Mesenchymal stem cell (in vitro differentiated cells and primary cell): ENCODE data around the gene COL10A1. TPM values are rescaled to one million over a fixed set of nuclear protein-coding genes. Genes with fewer than 3 reads are reported as not detected.

Experiments used
- DNase-seq: peaks from one replicate; pipeline ENCODE4 v3.0.0-alpha.2; 2013
- H2AFZ ChIP-seq: one replicate; pipeline ENCODE4 v1.6.1; 2013; ENCODE audit warnings: low read depth, mild to moderate bottlenecking, control low read depth, inconsistent platforms, low read length, moderate library complexity
- H2AK5ac ChIP-seq: 2 replicates; pipeline ENCODE4 v1.6.1; 2013; ENCODE audit warnings: low read length, moderate library complexity, mild to moderate bottlenecking, inconsistent platforms; ENCODE audit not compliant: severe bottlenecking
- H2BK120ac ChIP-seq: one replicate; pipeline ENCODE4 v1.6.1; 2013; ENCODE audit warnings: low read depth, mild to moderate bottlenecking, inconsistent platforms, low read length, moderate library complexity
- H2BK12ac ChIP-seq, 2 experiments: one replicate each; pipeline ENCODE4 v1.6.1; 2013; ENCODE audit warnings: inconsistent platforms in 2 of 2, low read length in 2 of 2, mild to moderate bottlenecking in 2 of 2, moderate library complexity in 2 of 2, control low read depth in 1 of 2
- H2BK15ac ChIP-seq: one replicate; pipeline ENCODE4 v1.6.1; 2013; ENCODE audit warnings: mild to moderate bottlenecking, low read depth, inconsistent platforms; ENCODE audit not compliant: poor library complexity, severe bottlenecking
- H2BK5ac ChIP-seq: 2 replicates; pipeline ENCODE4 v1.6.1; 2013; ENCODE audit warnings: low read depth, mild to moderate bottlenecking, low read length, control low read depth, inconsistent platforms; ENCODE audit not compliant: poor library complexity, severe bottlenecking
- H3K14ac ChIP-seq, 2 experiments: one replicate each; pipeline ENCODE4 v1.6.1; 2013; ENCODE audit warnings: inconsistent platforms in 2 of 2, low read length in 2 of 2, control low read depth in 1 of 2, mild to moderate bottlenecking in 1 of 2, moderate library complexity in 1 of 2
- H3K18ac ChIP-seq, 2 experiments: one replicate each; pipeline ENCODE4 v1.6.1; 2013; ENCODE audit warnings: inconsistent platforms in 2 of 2, low read length in 2 of 2, control low read depth in 1 of 2, low read depth in 1 of 2, mild to moderate bottlenecking in 1 of 2
- H3K23ac ChIP-seq, 2 experiments: one replicate each; pipeline ENCODE4 v1.6.1; 2013; ENCODE audit warnings: inconsistent platforms in 2 of 2, low read length in 2 of 2, mild to moderate bottlenecking in 2 of 2, moderate library complexity in 2 of 2, control low read depth in 1 of 2
- H3K27ac ChIP-seq: 2 replicates; pipeline ENCODE4 v1.5.1; 2013; ENCODE audit warnings: mild to moderate bottlenecking, moderate library complexity, low read length, control low read depth, inconsistent platforms; ENCODE audit not compliant: poor library complexity, severe bottlenecking
- H3K27me3 ChIP-seq, 2 experiments: 2 replicates each; pipeline versions ENCODE4 v1.6.1 to v1.7.0; 2013; ENCODE audit warnings: low read length in 2 of 2, mild to moderate bottlenecking in 2 of 2, moderate library complexity in 2 of 2, control low read depth in 1 of 2, inconsistent platforms in 1 of 2; ENCODE audit not compliant: control insufficient read depth in 1 of 2, insufficient read depth in 1 of 2
- H3K36me3 ChIP-seq, 2 experiments: 2 replicates each; pipeline versions ENCODE4 v1.6.1 to v1.7.0; 2013; ENCODE audit warnings: low read length in 2 of 2, control low read depth in 1 of 2, inconsistent platforms in 1 of 2, low read depth in 1 of 2, mild to moderate bottlenecking in 1 of 2; ENCODE audit not compliant: insufficient read depth in 2 of 2, control insufficient read depth in 1 of 2
- H3K4ac ChIP-seq, 2 experiments: one replicate each; pipeline ENCODE4 v1.6.1; 2013; ENCODE audit warnings: inconsistent platforms in 2 of 2, low read length in 2 of 2, mild to moderate bottlenecking in 2 of 2, moderate library complexity in 2 of 2, control low read depth in 1 of 2, low read depth in 1 of 2
- H3K4me1 ChIP-seq: 2 replicates; pipeline ENCODE4 v1.6.1; 2013; ENCODE audit warnings: low read depth, low read length, control low read depth; ENCODE audit not compliant: control insufficient read depth, insufficient read depth
- H3K4me2 ChIP-seq: 2 replicates; pipeline ENCODE4 v1.6.1; 2013; ENCODE audit warnings: low read length, mild to moderate bottlenecking, inconsistent platforms; ENCODE audit not compliant: poor library complexity, severe bottlenecking
- H3K4me3 ChIP-seq, 2 experiments: 2 replicates each; pipeline versions ENCODE4 v1.5.1 to v1.7.0; 2013; ENCODE audit warnings: low read length in 2 of 2, mild to moderate bottlenecking in 2 of 2, control low read depth in 1 of 2, low read depth in 1 of 2; ENCODE audit not compliant: insufficient read depth in 1 of 2
- H3K79me1 ChIP-seq: replicated peaks from 2 replicates; pipeline ENCODE4 v1.6.1; 2013; ENCODE audit warnings: mild to moderate bottlenecking, control low read depth, low read length, inconsistent platforms; ENCODE audit not compliant: poor library complexity, severe bottlenecking
- H3K9ac ChIP-seq: 2 replicates; pipeline ENCODE4 v1.7.0; 2013; ENCODE audit warnings: mild to moderate bottlenecking, low read length, moderate library complexity
- H3K9me3 ChIP-seq: 2 replicates; pipeline ENCODE4 v1.7.0; 2013; ENCODE audit warnings: mild to moderate bottlenecking, low read length; ENCODE audit not compliant: control insufficient read depth
- H4K8ac ChIP-seq: one replicate; pipeline ENCODE4 v1.6.1; 2013; ENCODE audit warnings: inconsistent platforms, mild to moderate bottlenecking, low read length, moderate library complexity
- H4K91ac ChIP-seq: one replicate; pipeline ENCODE4 v1.6.1; 2013; ENCODE audit warnings: mild to moderate bottlenecking, low read length, inconsistent platforms
- WGBS: methylation state at CpG from one replicate; pipeline ENCODE4 v1.1.7; 2013; ENCODE audit warnings: mixed read lengths; 5-methylcytosine and 5-hydroxymethylcytosine counted together
- polyA plus RNA-seq, 2 experiments: library from polyadenylated mRNA; stranded (reverse); fragments of 200-250 nt; gene quantifications; one replicate each; pipeline ENCODE4 v1.2.3, GENCODE V29; 2013

Gene COL10A1
- polyA plus RNA-seq (2013, experiment 1 of 2): 0.01 TPM
- polyA plus RNA-seq (2013, experiment 2 of 2): not detected

DNA sequence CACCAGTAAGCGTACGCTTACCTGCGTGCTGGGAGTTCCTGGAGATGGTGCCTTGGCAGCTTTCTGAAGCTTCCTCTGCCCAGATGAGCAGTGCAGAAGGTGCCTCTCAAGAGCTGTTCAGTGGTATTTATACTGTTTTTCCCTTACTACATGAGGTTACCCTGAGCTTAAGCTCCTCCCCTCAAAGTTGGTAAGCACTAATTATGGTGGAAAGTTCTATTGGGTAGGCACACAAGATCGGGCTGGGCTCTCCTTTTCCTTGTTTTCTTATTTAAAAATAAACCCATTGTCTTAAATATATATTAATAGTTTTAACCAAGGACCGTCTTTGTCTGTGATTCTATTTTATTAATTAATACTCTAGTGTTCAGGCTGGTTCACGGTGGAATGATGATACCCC, at the start of gene COL10A1:
Gene COL10A1, minus strand, starts transcription at position 101 of the 400 bp plus-strand sequence. CDS start 640 bp downstream, outside the sequence.
- Histone ChIP-seq H4K91ac (no peak within 1 kb of the TSS), H2AK5ac (no peak within 1 kb of the TSS), H2BK5ac (no peak within 1 kb of the TSS), H2BK15ac (no peak within 1 kb of the TSS), H3K27me3 (no peaks in the 10 kb centered on the region), H3K9ac (no peak within 1 kb of the TSS), H3K79me1 (peaks cover 4% of the 10 kb centered on the region), H3K18ac (no peak within 1 kb of the TSS), H3K4me2 (no peak within 1 kb of the TSS), H3K23ac (no peak within 1 kb of the TSS), H2BK120ac (no peak within 1 kb of the TSS), H3K4me3 (no peak within 1 kb of the TSS), H3K27ac (no peak within 1 kb of the TSS), H3K4ac (no peak within 1 kb of the TSS), H3K9me3 (no peaks in the 10 kb centered on the region), H2BK12ac (no peak within 1 kb of the TSS), H2AFZ (no peak within 1 kb of the TSS), H3K4me1 (no peaks in the 10 kb centered on the region), H3K36me3 (peaks cover 0 to 8% of the 10 kb centered on the region in 2 experiments), H3K14ac (no peak within 1 kb of the TSS), H4K8ac (no peak within 1 kb of the TSS)
- 98% methylated on average over 3 of the region's 6 CpGs for WGBS
- DNase-seq: no peak

DNA sequence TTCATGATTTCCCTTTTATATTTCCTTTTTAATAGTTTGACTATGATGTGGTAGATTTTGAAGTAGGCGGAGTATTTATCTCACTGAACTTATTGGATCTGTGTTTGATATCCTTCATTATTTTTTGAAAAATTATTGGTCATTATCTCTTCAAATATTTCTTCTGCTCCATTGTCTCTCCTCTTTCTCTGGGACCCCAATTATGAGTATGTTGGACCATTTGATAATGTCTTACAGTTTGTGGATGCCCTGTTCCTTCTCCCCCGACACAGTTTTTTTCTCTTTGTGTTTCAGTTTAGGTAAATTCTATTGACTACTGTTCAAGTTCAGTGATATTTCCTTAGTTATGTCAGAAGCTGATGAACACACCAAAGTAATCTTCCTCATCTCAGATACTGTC, 49.4 kb upstream of the COL10A1 start:
- no peak overlapping the region for H2BK15ac ChIP-seq
- no peak overlapping the region for H2BK5ac ChIP-seq
- no peak for DNase-seq
- H3K4me2 ChIP-seq: no peak overlapping the region
- H3K9me3 ChIP-seq: peaks cover 22% of the 10 kb centered on the region
- H3K18ac ChIP-seq: no peak overlapping the region
- H3K14ac ChIP-seq: no peak overlapping the region
- H2AK5ac ChIP-seq: no peak overlapping the region
- H3K27me3 ChIP-seq: no peaks in the 10 kb centered on the region
- H3K36me3 ChIP-seq: no peaks in the 10 kb centered on the region
- peaks cover 18% of the 10 kb centered on the region for H3K79me1 ChIP-seq
- H3K23ac ChIP-seq: no peak overlapping the region
- no peak overlapping the region for H2AFZ ChIP-seq
- H4K8ac ChIP-seq: no peak overlapping the region
- H2BK120ac ChIP-seq: no peak overlapping the region
- H2BK12ac ChIP-seq: no peak overlapping the region
- no peaks in the 10 kb centered on the region for H3K4me1 ChIP-seq
- H3K4me3 ChIP-seq: no peak overlapping the region
- no peak overlapping the region for H3K4ac ChIP-seq
- WGBS: no CpG with 5 or more reads among the region's 2 CpGs
- H3K9ac ChIP-seq: no peak overlapping the region
- no peak overlapping the region for H4K91ac ChIP-seq
- no peak overlapping the region for H3K27ac ChIP-seq

DNA sequence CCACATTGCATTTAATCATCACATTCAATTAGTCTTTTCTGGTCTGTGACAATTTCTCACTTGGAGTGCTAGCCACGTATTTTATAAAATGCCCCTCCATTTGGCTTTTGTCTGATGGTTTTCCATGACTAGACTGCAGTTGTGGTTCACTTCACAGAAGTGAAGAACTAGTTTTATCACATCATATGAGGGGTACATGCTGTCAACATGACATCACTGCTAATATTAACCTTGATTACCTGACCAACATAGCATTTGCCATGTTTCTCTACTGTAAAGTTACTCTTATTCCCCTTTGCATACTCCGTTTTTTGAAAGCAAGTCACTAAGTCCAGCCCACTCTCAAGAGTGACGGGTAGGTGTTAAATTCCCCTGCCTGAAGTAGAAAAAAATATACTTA, 48.0 kb upstream of the COL10A1 start:
- no peak overlapping the region for H3K4me2 ChIP-seq
- no peak for DNase-seq
- no peak overlapping the region for H2AFZ ChIP-seq
- H3K9me3 ChIP-seq: peaks cover 22% of the 10 kb centered on the region
- WGBS: 100% methylated on average over 1 of the region's 3 CpGs
- H2AK5ac ChIP-seq: no peak overlapping the region
- peaks cover 18% of the 10 kb centered on the region for H3K79me1 ChIP-seq
- no peak overlapping the region for H3K23ac ChIP-seq
- H3K18ac ChIP-seq: no peak overlapping the region
- H3K4me1 ChIP-seq: no peaks in the 10 kb centered on the region
- no peak overlapping the region for H3K9ac ChIP-seq
- no peak overlapping the region for H3K4me3 ChIP-seq
- no peak overlapping the region for H4K91ac ChIP-seq
- H3K14ac ChIP-seq: no peak overlapping the region
- H3K27me3 ChIP-seq: no peaks in the 10 kb centered on the region
- no peak overlapping the region for H3K4ac ChIP-seq
- no peak overlapping the region for H2BK120ac ChIP-seq
- H3K27ac ChIP-seq: no peak overlapping the region
- H2BK15ac ChIP-seq: no peak overlapping the region
- H4K8ac ChIP-seq: no peak overlapping the region
- H2BK5ac ChIP-seq: no peak overlapping the region
- H2BK12ac ChIP-seq: no peak overlapping the region
- H3K36me3 ChIP-seq: no peaks in the 10 kb centered on the region

DNA sequence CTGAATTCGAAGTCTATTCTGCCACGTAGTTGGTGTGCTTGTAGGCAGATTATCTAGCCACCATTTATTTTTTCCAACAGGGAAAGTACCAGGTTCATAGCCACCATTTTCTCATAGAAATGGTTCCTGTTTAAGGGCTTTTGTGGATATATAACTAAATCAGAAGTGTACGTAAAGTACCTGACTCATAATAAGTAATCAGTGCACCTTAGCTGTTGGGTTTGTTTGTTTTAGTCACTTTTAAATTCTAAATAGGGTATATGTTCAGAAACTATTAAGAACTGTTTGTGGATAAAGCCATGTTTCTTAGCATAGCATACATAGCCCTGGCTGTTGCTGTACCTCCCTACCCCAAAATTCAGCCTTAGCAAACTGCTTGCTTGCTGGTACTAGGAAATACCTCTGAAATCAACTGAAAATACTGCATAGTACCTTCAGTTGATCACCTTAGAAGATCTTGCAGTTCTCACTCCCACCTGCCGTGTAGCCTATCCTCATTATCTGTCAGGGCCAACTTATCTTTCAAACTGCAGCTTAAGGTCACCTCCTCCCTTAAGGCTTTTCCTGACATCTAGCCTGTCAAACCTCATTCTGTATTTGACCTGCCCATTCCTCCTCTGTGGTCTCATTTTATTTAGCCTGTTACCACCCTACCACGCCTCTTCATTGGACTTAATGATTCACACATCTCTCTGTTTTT, 44.6 kb upstream of the COL10A1 start:
- Histone ChIP-seq H3K23ac (no peak overlapping the region), H3K9me3 (peaks cover 14% of the 10 kb centered on the region), H2BK120ac (no peak overlapping the region), H2BK15ac (no peak overlapping the region), H3K18ac (no peak overlapping the region), H4K8ac (no peak overlapping the region), H3K14ac (no peak overlapping the region), H3K36me3 (no peaks in the 10 kb centered on the region), H3K4me3 (no peak overlapping the region), H3K9ac (no peak overlapping the region), H2BK12ac (no peak overlapping the region), H3K27me3 (no peaks in the 10 kb centered on the region), H2AK5ac (no peak overlapping the region), H3K4me2 (no peak overlapping the region), H3K4ac (no peak overlapping the region), H3K4me1 (no peaks in the 10 kb centered on the region), H3K79me1 (peaks cover 17% of the 10 kb centered on the region), H2AFZ (no peak overlapping the region), H3K27ac (no peak overlapping the region), H4K91ac (no peak overlapping the region), H2BK5ac (no peak overlapping the region)
- no peak for DNase-seq
- WGBS: 94% methylated on average over 5 of the region's 5 CpGs
